Activated CD4-positive, alpha-beta T cell treated with anti-CD3 and anti-CD28 coated beads, Interleukin-2, Interleukin-4, amounts not matched to agents 100 ng/mL and 50 ng/mL, durations not matched to agents 16 hours and 8 hours (primary cell): ENCODE results near the gene BMX.

Experiments used
- DNase-seq: peaks from one replicate; pipeline ENCODE4 v3.0.0-alpha.2; 2020; ENCODE audit warnings: low spot score

Gene BMX

DNA sequence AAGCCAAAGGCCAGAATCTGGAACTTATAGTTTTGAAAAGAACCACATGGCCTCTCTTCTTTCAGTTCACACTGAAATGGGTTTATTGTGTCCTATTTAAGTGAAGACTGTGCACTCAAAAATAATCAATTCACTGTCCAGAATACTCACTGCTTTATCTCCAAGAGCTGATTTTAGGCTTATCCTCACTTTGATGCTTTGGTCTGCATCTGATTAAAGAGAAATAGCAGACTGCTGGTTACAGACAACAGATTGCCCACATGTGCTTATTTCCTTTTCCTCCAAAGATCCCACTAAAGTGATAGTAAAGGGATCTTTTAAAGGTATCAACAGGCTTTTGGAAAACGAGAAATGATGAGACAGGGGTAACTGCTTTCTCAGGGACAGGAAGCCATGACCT, 69.5 kb downstream of the BMX start:
- DNase-seq, result no peak

DNA sequence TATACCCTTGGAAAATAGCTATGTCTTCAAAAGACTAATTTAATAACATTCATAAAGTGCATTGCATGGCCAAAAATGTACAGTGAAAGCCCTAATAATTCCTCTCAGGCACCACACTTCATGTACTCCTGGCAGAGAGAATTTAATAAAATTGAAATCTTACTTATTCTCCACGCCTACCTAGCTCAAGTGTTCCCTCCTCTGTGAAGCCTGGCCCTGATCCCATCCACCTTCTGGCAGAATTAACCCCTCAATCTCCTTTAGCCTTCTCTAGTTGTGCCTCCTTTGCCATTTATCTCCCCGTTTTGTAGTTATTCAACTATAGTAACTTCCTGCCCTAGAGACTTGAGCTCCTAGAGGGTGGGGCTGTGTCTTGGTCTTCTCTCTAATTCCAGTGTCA, 73.4 kb downstream of the BMX start:
- no peak for DNase-seq

DNA sequence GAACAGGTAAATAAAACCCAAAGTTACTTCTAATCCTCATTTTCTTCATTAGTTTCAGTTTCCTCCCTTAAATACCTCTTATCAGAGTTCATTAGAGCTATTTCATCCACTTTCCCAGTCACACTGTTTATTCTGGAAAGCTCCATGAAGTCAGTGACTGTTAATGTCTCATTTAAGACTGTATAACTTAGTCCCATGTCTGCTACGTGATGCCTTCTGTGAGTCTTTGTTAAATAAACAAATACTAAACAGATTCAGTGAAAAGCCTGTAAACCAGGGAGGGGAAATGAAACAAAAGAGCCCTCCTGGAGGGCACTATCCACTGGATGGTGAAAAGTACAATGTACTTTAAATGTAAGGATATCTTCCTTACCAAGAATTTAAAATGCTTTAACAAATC, 75.4 kb downstream of the BMX start:
- no peak for DNase-seq

DNA sequence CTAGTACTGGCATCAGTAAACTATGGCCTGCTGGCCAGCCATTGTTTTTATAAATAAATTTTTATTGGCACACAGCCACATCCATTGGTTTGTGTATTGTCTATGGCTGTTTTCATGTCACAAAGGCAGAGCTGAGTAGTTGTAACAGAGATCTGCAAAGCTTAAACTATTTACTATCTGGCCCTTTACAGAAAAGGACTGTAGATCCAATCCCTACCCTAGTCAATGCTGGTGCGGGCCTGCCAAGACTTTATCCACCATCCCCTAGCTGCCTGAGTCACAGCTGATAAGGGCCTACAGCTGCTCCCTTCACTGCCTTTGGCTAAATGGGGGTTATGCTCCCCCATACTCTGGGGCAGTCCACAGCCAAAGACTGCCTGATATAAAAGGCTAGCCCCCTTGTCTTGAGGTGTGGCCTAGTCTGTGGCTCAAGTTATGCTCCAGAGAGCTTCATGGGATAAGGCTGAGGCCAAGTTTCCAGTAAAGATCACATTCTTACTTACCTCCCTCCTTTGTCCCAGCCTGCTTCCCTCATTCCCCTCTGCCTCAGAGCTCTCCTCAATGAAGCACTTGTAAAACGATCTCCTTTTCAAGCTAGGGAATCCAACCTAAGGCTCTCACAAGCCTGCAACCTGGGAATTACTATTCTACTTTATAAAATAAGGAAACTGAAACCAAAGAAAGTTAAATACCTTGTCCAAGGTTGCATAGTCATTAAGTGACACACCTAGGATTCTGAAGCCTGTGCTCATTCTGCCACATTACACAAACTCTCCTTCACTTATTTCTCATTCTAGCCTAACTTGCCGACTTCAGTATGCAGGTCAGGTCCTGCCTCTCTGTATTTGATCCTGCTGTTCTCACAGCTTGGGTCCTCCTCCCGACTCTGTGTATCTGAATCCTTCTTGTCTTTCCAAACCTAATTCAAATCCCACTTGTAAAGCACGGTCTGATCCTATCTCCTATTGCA, 79.5 kb downstream of the BMX start:
- no peak for DNase-seq

DNA sequence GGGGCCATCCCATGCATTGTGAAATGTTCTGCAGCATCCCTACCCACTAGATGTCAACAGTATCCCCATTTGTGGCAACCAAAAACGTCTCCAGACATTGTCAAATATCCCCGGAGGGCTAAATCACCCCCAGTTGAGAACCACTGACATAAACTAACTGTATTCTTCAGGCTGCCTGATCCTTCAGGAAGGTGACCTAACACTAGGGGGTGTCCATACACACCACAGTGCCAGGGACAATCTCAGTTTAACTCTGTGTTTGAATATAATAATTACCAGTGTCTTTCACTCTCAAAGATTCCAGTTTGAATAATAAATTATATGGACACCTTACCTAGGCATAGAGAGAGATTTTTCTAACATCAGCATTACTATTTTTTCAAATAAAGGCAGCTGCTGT, 93.8 kb downstream of the BMX start:
- no peak for DNase-seq

DNA sequence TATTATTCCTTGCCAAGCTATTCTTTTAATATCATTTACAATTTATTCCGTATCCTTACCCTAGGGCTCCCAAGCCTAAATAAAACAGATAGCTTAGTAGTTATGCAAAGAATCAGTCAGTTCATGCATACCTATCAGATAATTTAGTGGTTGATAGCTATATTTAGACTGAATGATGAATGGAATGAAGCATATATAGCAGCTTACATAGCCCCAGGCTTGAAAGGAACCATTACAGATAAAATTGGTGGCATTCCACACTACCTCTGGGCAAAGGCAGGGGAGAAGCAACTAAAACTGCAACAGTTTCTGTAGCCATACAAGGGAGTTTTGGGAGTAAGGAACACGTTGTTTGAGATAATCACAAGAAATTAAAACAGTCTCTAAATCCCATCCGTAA, 97.4 kb downstream of the BMX start:
- no peak for DNase-seq

DNA sequence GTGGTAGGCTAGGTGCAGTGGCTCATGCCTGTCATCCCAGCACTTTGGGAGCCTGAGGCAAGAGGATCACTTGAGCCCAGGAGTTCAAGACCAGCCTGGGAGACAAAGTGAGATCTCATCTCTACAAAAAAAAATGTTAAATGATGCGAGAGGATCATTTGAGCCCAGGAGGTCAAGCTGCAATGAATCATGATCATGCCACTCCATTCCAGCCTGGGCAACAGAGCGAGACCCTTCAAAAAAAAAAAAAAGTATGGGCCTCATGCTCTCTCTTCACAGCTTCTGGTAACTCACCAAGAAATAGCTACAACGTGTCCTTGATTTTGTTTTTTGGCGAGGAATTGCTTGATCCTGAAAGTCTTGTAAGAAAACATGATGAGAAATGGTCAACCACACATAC, 98.9 kb downstream of the BMX start:
- no peak for DNase-seq

DNA sequence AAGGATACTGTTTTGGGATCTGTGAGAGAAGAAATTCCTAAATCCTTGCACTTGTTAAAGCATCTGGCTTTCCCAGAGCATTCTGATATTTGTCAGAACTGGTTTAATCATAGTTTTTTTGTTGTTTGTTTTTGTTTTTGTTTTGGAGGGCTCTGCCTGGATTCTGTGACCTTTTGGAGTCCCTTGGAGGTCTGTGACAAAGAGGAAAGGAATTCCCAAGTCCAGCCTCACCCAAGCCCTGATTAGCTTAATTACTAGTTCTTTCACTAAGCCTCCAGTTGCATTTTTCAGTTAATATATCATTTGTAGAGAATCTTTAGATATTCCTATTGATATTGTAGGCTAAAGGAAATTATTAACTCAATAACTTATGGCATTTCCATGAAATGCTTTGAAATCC, 99.4 kb downstream of the BMX start:
- no peak for DNase-seq

DNA sequence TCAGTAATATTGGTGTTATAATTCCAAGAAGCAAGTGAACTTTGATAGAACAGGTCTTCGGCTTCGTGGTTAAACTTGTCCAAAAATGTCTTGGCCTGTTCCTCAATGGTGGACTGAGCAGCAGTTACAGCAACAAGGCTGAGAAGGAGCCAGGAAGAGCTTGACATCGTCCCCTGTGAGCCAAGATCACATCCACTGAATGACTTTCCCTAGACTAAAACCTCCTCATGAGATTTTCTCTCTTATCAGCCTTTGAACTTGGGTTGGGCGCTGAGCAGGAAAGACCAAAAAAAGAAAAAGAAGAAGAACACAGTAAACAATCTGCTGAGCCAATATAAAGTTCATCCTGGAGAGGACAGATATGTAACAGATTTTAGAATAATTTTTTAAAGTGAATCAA, 100.1 kb downstream of the BMX start, which contains the start of gene ACE2:
Gene ACE2, minus strand, starts transcription at position 216 of the 400 bp plus-strand sequence. Its CDS starts 49 bp downstream, at position 167.
- DNase-seq, result no peak

DNA sequence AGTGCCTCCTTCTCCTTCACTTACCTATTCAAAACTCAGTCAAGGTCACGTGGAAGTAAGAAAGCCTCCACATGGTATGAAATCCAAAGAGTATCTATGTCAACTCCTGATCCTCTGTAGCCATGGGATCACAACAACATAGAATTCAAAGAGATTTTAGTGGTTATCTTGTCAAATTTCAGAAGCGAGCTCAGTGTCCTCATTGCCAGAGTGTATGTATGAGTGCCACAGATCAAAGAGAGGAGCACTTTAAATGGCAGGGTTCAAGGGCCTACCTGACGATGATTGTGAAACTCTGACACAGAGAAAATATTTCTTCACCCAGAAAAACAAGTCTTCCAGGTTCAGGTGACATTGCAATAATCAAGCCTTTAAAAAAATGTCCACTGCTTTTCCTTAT, 101.3 kb downstream of the BMX start:
- no peak for DNase-seq

DNA sequence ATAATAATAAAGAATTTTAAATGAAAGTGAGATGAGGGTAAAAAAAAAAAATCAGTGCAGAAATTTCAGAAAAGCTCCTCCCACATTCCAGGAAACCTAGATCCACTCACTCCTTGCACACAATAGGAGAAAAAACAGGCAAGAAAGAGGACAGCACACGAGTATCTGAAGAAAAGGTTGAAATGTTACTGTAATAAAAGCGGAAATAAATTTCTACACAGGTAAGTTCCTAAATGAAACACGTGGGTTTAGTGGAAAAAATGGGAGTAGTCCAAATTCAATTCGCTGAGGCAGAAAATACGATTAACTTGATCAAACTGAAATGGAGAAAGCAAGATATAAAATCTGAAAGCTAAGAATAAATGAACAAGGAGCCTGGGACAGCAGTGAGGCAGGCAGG, 102.2 kb downstream of the BMX start:
- DNase-seq, result no peak

DNA sequence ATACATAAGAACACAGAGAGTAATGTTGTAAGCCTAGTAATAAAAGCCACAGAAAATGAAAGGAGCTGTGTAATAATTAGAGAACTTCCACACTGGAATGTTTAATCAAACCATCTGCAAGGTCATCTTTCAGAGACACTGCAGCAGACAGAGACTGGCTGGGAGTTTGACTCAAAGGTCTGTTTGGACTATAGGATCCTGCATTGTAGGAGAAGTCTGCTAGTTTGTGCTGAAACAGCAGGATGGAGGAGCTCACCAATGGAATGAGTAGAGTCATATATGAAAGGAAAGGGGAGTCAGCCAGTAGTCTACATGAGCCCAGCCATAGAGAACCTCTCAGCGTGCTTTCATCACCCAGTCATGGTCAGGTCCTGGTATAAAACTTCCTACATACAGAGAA, 104.6 kb downstream of the BMX start:
- DNase-seq, result no peak
